Smooth muscle cell (in vitro differentiated cells): ENCODE data around the gene SLC2A8. TPM values are rescaled to one million over a fixed set of nuclear protein-coding genes. Genes with fewer than 3 reads are reported as not detected.

ENCODE experiments used
- DNase-seq: peaks from one replicate; lab custom pipeline; 2025; ENCODE audit not compliant: unreplicated experiment; lab: John Stamatoyannopoulos, UW
- H2AFZ ChIP-seq: fragments of 200-600 bp; sonication (generic); 2 replicates; pipeline ENCODE4 v1.6.0; 2016; ENCODE audit warnings: antibody characterized with exemption, low read depth, mild to moderate bottlenecking
- H3F3A ChIP-seq: fragments of 200-600 bp; sonication (generic); 2 replicates; pipeline ENCODE4 v1.6.0; 2017; ENCODE audit warnings: antibody characterized with exemption, low read depth
- H3K27ac ChIP-seq: fragments of 200-600 bp; sonication (generic); 2 replicates; pipeline ENCODE4 v1.5.1; 2016; ENCODE audit warnings: low read depth, mild to moderate bottlenecking
- H3K27me3 ChIP-seq: fragments of 200-600 bp; sonication (generic); 2 replicates; pipeline ENCODE4 v1.6.1; 2016; ENCODE audit warnings: low read depth, mild to moderate bottlenecking
- H3K36me3 ChIP-seq: fragments of 200-600 bp; sonication (generic); 2 replicates; pipeline ENCODE4 v1.5.1; 2016; ENCODE audit warnings: low read depth
- H3K4me1 ChIP-seq: fragments of 200-600 bp; sonication (generic); 2 replicates; pipeline ENCODE4 v1.5.1; 2016; ENCODE audit warnings: low read depth
- H3K4me2 ChIP-seq: fragments of 200-600 bp; sonication (generic); 2 replicates; pipeline ENCODE4 v1.6.0; 2016; ENCODE audit warnings: mild to moderate bottlenecking
- H3K4me3 ChIP-seq: fragments of 200-600 bp; sonication (generic); 2 replicates; pipeline ENCODE4 v1.5.1; 2016; ENCODE audit warnings: mild to moderate bottlenecking
- H3K79me2 ChIP-seq: fragments of 200-600 bp; sonication (generic); 2 replicates; pipeline ENCODE4 v1.6.0; 2016; ENCODE audit warnings: low read depth, mild to moderate bottlenecking
- H3K9ac ChIP-seq: fragments of 200-600 bp; sonication (generic); 2 replicates; pipeline ENCODE4 v1.6.0; 2016; ENCODE audit warnings: low read depth
- H3K9me3 ChIP-seq: fragments of 200-600 bp; sonication (generic); replicated peaks from 2 replicates; pipeline ENCODE4 v1.5.1; 2016; ENCODE audit warnings: low read depth
- H4K20me1 ChIP-seq: fragments of 200-600 bp; sonication (generic); 2 replicates; pipeline ENCODE4 v1.6.0; 2016; ENCODE audit warnings: low read depth
- CTCF ChIP-seq: fragments of 200-600 bp; sonication (generic); IDR thresholded peaks from 2 replicates; pipeline ENCODE4 v1.5.1; 2017; ENCODE audit warnings: borderline replicate concordance, mild to moderate bottlenecking, antibody characterized with exemption; ENCODE audit not compliant: insufficient read depth, poor library complexity, severe bottlenecking
- WGBS: methylation state at CpG from one replicate; pipeline ENCODE4 v1.1.7; 2016; ENCODE audit warnings: low lambda C conversion rate; 5-methylcytosine and 5-hydroxymethylcytosine counted together
- polyA plus RNA-seq: library from polyadenylated mRNA; unstranded; fragments of >200 nt; fragmentation: Nextera tagmentation; extraction: Ambion mirVana; gene quantifications from 2 replicates; pipeline ENCODE4 v1.2.1, GENCODE V29; 2016
- total RNA-seq: library from RNA; depleted of rRNA; stranded (reverse); fragments of >200 nt; gene quantifications from 2 replicates; pipeline ENCODE4 v1.2.3, GENCODE V29; 2014

SLC2A8 gene
- total and polyA plus RNA-seq, 2 experiments from 2014 or later: 16.9 to 27.7 TPM

- Histone ChIP-seq H3K4me1 (no peaks in the 10 kb centered on the region), H3K36me3 (no peaks in the 10 kb centered on the region), H3K4me2 (no peak overlapping the region), H3F3A (no peaks in the 10 kb centered on the region), H4K20me1 (no peaks in the 10 kb centered on the region), H3K79me2 (peaks cover 9% of the 10 kb centered on the region), H3K4me3 (no peak overlapping the region), H3K9ac (no peak overlapping the region), H3K9me3 (no peaks in the 10 kb centered on the region), H3K27me3 (no peaks in the 10 kb centered on the region), H3K27ac (no peak overlapping the region), H2AFZ (no peak overlapping the region)
- 69% methylated on average over 15 of the region's 15 CpGs for WGBS
- DNase-seq: no peak
- no peak for TF ChIP-seq CTCF
Observed at GRCh38 chr9:127417131-127418036, 20.4 kb downstream of the SLC2A8 start.

- Histone ChIP-seq H3K79me2 (peaks cover 16% of the 10 kb centered on the region), H3K4me3 (no peak overlapping the region), H3K27ac (no peak overlapping the region), H3K4me2 (no peak overlapping the region), H3K9me3 (no peaks in the 10 kb centered on the region), H3K9ac (no peak overlapping the region), H3K36me3 (no peaks in the 10 kb centered on the region), H3K27me3 (no peaks in the 10 kb centered on the region), H3K4me1 (peaks cover 6% of the 10 kb centered on the region), H4K20me1 (no peaks in the 10 kb centered on the region), H3F3A (no peaks in the 10 kb centered on the region), H2AFZ (no peak overlapping the region)
- whole genome bisulfite sequencing: 55% methylated on average over 12 of the region's 12 CpGs
- DNase-seq: no peak
- TF ChIP-seq CTCF: peak; percentile 23
Observed at GRCh38 chr9:127418037-127418471, 21.1 kb downstream of the SLC2A8 start.

- no peak for DNase-seq
- WGBS: 84% methylated on average over 6 of the region's 6 CpGs
- Histone ChIP-seq H3K9ac (no peak overlapping the region), H2AFZ (no peak overlapping the region), H3K27me3 (no peaks in the 10 kb centered on the region), H3K4me2 (no peak overlapping the region), H3K36me3 (no peaks in the 10 kb centered on the region), H3K4me1 (peaks cover 10% of the 10 kb centered on the region), H3K4me3 (no peak overlapping the region), H4K20me1 (no peaks in the 10 kb centered on the region), H3K27ac (no peak overlapping the region), H3F3A (peaks cover 7% of the 10 kb centered on the region), H3K9me3 (no peaks in the 10 kb centered on the region), H3K79me2 (peaks cover 20% of the 10 kb centered on the region)
- no peak for TF ChIP-seq CTCF
Observed at GRCh38 chr9:127419348-127419747, 22.4 kb downstream of the SLC2A8 start.

GRCh38 chr9:127421057-127421456, 24.1 kb downstream of the SLC2A8 start:
- Histone ChIP-seq H3K4me2 (no peak overlapping the region), H3K9ac (no peak overlapping the region), H3K27ac (no peak overlapping the region), H3K4me1 (peaks cover 18% of the 10 kb centered on the region), H2AFZ (no peak overlapping the region), H3K27me3 (no peaks in the 10 kb centered on the region), H3F3A (peaks cover 10% of the 10 kb centered on the region), H3K79me2 (peaks cover 36% of the 10 kb centered on the region), H3K36me3 (no peaks in the 10 kb centered on the region), H3K9me3 (no peaks in the 10 kb centered on the region), H4K20me1 (peaks cover 10% of the 10 kb centered on the region), H3K4me3 (no peak overlapping the region)
- 98% methylated on average over 7 of the region's 7 CpGs for WGBS
- DNase-seq: no peak
- no peak for TF ChIP-seq CTCF
